Loucy (cell line): ENCODE data around the gene HERC5.

Experiments
- EZH2phosphoT487 ChIP-seq: fragments of 200-600 bp; IDR thresholded peaks from 2 replicates; pipeline ENCODE4 v1.6.1; 2018; ENCODE audit warnings: antibody characterized with exemption, mild to moderate bottlenecking, moderate library complexity, borderline replicate concordance
- TF ChIP-seq, protein P1 (sequence below): fragments of 200-600 bp; sonication (generic); conservative IDR thresholded peaks from 2 replicates; pipeline ENCODE4 v1.5.1; 2014; ENCODE audit warnings: mild to moderate bottlenecking, antibody characterized with exemption, low read length

DNA sequence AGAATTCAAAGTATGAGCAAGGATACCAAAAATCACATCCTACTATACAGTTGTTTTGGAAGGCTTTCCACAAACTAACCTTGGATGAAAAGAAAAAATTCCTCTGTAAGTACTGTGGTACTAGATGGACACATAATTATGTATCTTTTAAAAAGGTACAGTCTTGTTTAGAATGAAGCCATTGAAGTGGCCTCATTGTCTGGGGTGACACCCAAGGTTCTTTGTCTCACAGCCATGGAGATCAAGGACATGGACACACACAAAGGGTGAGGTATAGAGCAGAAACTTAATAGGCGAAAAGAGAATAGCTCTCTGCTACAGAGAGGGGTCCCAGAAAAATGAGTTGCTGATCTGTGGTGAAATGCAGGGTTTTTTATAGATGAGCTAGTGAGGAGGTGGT, 16.8 kb upstream of the HERC5 start:
- TF ChIP-seq EZH2phosphoT487 = no peak
- TF ChIP-seq, protein P1, sequence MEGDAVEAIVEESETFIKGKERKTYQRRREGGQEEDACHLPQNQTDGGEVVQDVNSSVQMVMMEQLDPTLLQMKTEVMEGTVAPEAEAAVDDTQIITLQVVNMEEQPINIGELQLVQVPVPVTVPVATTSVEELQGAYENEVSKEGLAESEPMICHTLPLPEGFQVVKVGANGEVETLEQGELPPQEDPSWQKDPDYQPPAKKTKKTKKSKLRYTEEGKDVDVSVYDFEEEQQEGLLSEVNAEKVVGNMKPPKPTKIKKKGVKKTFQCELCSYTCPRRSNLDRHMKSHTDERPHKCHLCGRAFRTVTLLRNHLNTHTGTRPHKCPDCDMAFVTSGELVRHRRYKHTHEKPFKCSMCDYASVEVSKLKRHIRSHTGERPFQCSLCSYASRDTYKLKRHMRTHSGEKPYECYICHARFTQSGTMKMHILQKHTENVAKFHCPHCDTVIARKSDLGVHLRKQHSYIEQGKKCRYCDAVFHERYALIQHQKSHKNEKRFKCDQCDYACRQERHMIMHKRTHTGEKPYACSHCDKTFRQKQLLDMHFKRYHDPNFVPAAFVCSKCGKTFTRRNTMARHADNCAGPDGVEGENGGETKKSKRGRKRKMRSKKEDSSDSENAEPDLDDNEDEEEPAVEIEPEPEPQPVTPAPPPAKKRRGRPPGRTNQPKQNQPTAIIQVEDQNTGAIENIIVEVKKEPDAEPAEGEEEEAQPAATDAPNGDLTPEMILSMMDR = no peak
